GM12878 (cell line): ENCODE results near the gene ATF3. TPM values are rescaled to one million over a fixed set of nuclear protein-coding genes. Genes with fewer than 3 reads are reported as not detected.

Experiments used
- ATAC-seq: fragments of 200-7000 bp; cut with Tn5 transposase; 3 replicates; pipeline ENCODE4 v1.9.1; 2020; ENCODE audit warnings: mild to moderate bottlenecking, moderate library complexity
- BruUV-seq: library from RNA; stranded (reverse); fragments of 400-500 nt; replicated peaks from 2 replicates; lab custom pipeline; 2021; lab: Mats Ljungman, UMichigan
- CTCF ChIA-PET: fragments of 300-600 bp; sonication (Branson Sonifier 250); formaldehyde crosslinking; extraction: SDS; loops from one replicate; lab custom pipeline; 2021; ENCODE audit warnings: inconsistent platforms; lab: Yijun Ruan, JAX
- POLR2A ChIA-PET: fragments of 350-600 bp; formaldehyde crosslinking; extraction: SDS; loops from one replicate; lab custom pipeline; 2021; ENCODE audit warnings: inconsistent platforms; lab: Charles Lee
- RAD21 ChIA-PET: fragments of 300-600 bp; sonication (Branson Sonifier 250); formaldehyde crosslinking; loops from one replicate; lab custom pipeline; 2023; ENCODE audit warnings: antibody characterized with exemption; ENCODE audit not compliant: unreplicated experiment; lab: Charles Lee
- SMC1A ChIA-PET: fragments of 300-600 bp; sonication (Branson Sonifier 250); formaldehyde crosslinking; loops from one replicate; lab custom pipeline; 2023; ENCODE audit not compliant: unreplicated experiment, uncharacterized antibody; lab: Charles Lee
- DNase-seq: peaks from one replicate; pipeline ENCODE4 v3.0.0-alpha.2; 2011; ENCODE audit warnings: low read depth, low spot score
- FAIRE-seq: peaks from 3 replicates; lab custom pipeline; 2011; peaks lifted over from hg19 to GRCh38; lab: Jason Lieb, UNC
- H2AFZ ChIP-seq: 2 replicates; pipeline ENCODE4 v1.6.0; 2011; ENCODE audit warnings: low read depth, low read length, control low read depth; ENCODE audit not compliant: control insufficient read depth
- H3K27ac ChIP-seq: 2 replicates; pipeline ENCODE4 v1.5.1; 2011; ENCODE audit warnings: control low read depth; ENCODE audit not compliant: control insufficient read depth, insufficient read depth
- H3K27me3 ChIP-seq, 2 experiments: replicated peaks in 1 of 2; 2 replicates each; pipeline versions ENCODE4 v1.6.0 to v1.6.1; 2011; ENCODE audit warnings: low read length in 1 of 2; ENCODE audit not compliant: control insufficient read depth in 2 of 2, insufficient read depth in 2 of 2
- H3K36me3 ChIP-seq, 2 experiments: 2 replicates each; pipeline ENCODE4 v1.5.1; 2011; ENCODE audit warnings: low read length in 1 of 2; ENCODE audit not compliant: control insufficient read depth in 2 of 2, insufficient read depth in 2 of 2
- H3K4me1 ChIP-seq: 2 replicates; pipeline ENCODE4 v1.6.1; 2011; ENCODE audit warnings: mild to moderate bottlenecking, low read length, moderate library complexity, mixed read lengths; ENCODE audit not compliant: control insufficient read depth, insufficient read depth
- H3K4me2 ChIP-seq: 2 replicates; pipeline ENCODE4 v1.6.0; 2011; ENCODE audit warnings: control low read depth; ENCODE audit not compliant: control insufficient read depth, insufficient read depth
- H3K4me3 ChIP-seq: fragments of 200-600 bp; sonication (generic); 2 replicates; pipeline ENCODE4 v1.5.1; 2016
- H3K79me2 ChIP-seq: 2 replicates; pipeline ENCODE4 v1.6.0; 2011; ENCODE audit warnings: low read length; ENCODE audit not compliant: control insufficient read depth, insufficient read depth
- H3K9ac ChIP-seq: 2 replicates; pipeline ENCODE4 v1.8.0; 2011; ENCODE audit warnings: low read length, control low read depth, mixed read lengths; ENCODE audit not compliant: control insufficient read depth, insufficient read depth
- H3K9me3 ChIP-seq: replicated peaks from 3 replicates; pipeline ENCODE4 v1.5.1; 2011; ENCODE audit warnings: mild to moderate bottlenecking, low read length; ENCODE audit not compliant: control insufficient read depth, insufficient read depth
- H4K20me1 ChIP-seq: 2 replicates; pipeline ENCODE4 v1.6.0; 2011; ENCODE audit not compliant: control insufficient read depth, insufficient read depth
- E2F8 ChIP-seq: fragments of 450-650 bp; IDR thresholded peaks from 2 replicates; pipeline ENCODE4 v1.6.1; 2018; ENCODE audit warnings: mild to moderate bottlenecking, low read depth, moderate library complexity; ENCODE audit not compliant: partially characterized antibody
- GABPA ChIP-seq: IDR thresholded peaks from 2 replicates; pipeline ENCODE4 v1.6.1; 2014; ENCODE audit warnings: antibody characterized with exemption, low read depth, mild to moderate bottlenecking, inconsistent platforms
- GATAD2B ChIP-seq: fragments of 450-650 bp; conservative IDR thresholded peaks from 2 replicates; pipeline ENCODE4 v1.6.1; 2017; ENCODE audit warnings: low read depth, mild to moderate bottlenecking, moderate library complexity
- IKZF2 ChIP-seq, 2 experiments: fragments of 450-650 bp; IDR thresholded peaks; 2 replicates each; pipeline ENCODE4 v1.6.1; 2017; ENCODE audit warnings: mild to moderate bottlenecking in 2 of 2, moderate library complexity in 2 of 2
- MEF2B ChIP-seq: fragments of 450-650 bp; IDR thresholded peaks from 2 replicates; pipeline ENCODE4 v1.6.1; 2018; ENCODE audit warnings: mild to moderate bottlenecking, moderate library complexity; ENCODE audit not compliant: partially characterized antibody, poor library complexity, severe bottlenecking
- MTA2 ChIP-seq: fragments of 450-650 bp; IDR thresholded peaks from 2 replicates; pipeline ENCODE4 v1.6.1; 2016; ENCODE audit warnings: low read depth, mild to moderate bottlenecking, moderate library complexity
- NFIC ChIP-seq: IDR thresholded peaks from 2 replicates; pipeline ENCODE4 v1.6.1; 2012; ENCODE audit warnings: low read depth, mild to moderate bottlenecking, inconsistent platforms, low read length, moderate library complexity
- NFXL1 ChIP-seq: fragments of 450-650 bp; IDR thresholded peaks from 2 replicates; pipeline ENCODE4 v1.6.1; 2017; ENCODE audit warnings: antibody characterized with exemption, mild to moderate bottlenecking, borderline replicate concordance
- NR2F1 ChIP-seq: fragments of 450-650 bp; conservative IDR thresholded peaks from 2 replicates; pipeline ENCODE4 v1.6.1; 2017; ENCODE audit warnings: mild to moderate bottlenecking
- USF1 ChIP-seq: IDR thresholded peaks from 2 replicates; pipeline ENCODE4 v1.6.1; 2011; ENCODE audit warnings: borderline replicate concordance, low read depth, mild to moderate bottlenecking, moderate library complexity, mixed read lengths, low read length; ENCODE audit not compliant: insufficient read depth; ENCODE audit errors: extremely low read length
- ZNF384 ChIP-seq: IDR thresholded peaks from 2 replicates; pipeline ENCODE4 v1.6.1; 2012; ENCODE audit warnings: low read depth, mild to moderate bottlenecking, low read length, improper control_type of control experiment, borderline replicate concordance
- WGBS: methylation state at CpG from one replicate; pipeline ENCODE4 v1.1.6; 2016; ENCODE audit warnings: low lambda C conversion rate; ENCODE audit not compliant: insufficient replicate concordance, insufficient coverage; ENCODE audit errors: missing lambda C conversion rate; 5-methylcytosine and 5-hydroxymethylcytosine counted together
- in situ Hi-C: fragments of 300-500 bp; cut with MboI; formaldehyde crosslinking; loops from 9 replicates; pipeline ENCODE4 v1.14.3; 2018; ENCODE audit warnings: mixed read lengths
- intact Hi-C: fragments of 100-400 bp; cut with micrococcal nuclease; formaldehyde crosslinking; loops from one replicate; pipeline ENCODE4 v1.14.2; 2022; ENCODE audit not compliant: unreplicated experiment
- polyA plus RNA-seq, 11 experiments: library from polyadenylated mRNA; depleted of rRNA in 4 of 11; unstranded in 6 of 11; stranded (reverse) in 5 of 11; fragments of >200 nt; fragmentation: Nextera tagmentation in 4 of 11; fragmentation: Illumina TruSeq in 1 of 11; extraction: Ambion mirVana in 4 of 11; extraction: Trizol in 1 of 11; gene quantifications; 1 replicate in 1 of 11; 2 replicates in 10 of 11; pipeline versions ENCODE4 v1.2.1 to v1.2.3, GENCODE V29; 2011 to 2016; ENCODE audit warnings: inconsistent platforms in 2 of 11, missing spikeins in 2 of 11, low read depth in 1 of 11
- total RNA-seq, 4 experiments: library from RNA; depleted of rRNA in 3 of 4; stranded (reverse); fragments of >200 nt in 3 of 4; fragmentation: Illumina TruSeq in 1 of 4; extraction: Trizol in 1 of 4; gene quantifications; 2 replicates each; pipeline versions ENCODE4 v1.2.1 to v1.2.3, GENCODE V29; 2013 to 2021
- TF ChIP-seq, protein P1 (sequence below): fragments of 450-650 bp; IDR thresholded peaks from 2 replicates; pipeline ENCODE4 v1.6.1; 2016; ENCODE audit warnings: mild to moderate bottlenecking

ATF3 gene
- total and polyA plus RNA-seq, 10 of the 15 experiments (the other 5 are each of a cell fraction or from before 2014, with no cell fraction given) = 3.0 to 13.9 (median 8.3) TPM

GRCh38 chr1:212587016-212587887 lies 21.3 kb upstream of the ATF3 start (continued):
- TF ChIP-seq USF1 (no peak), ZNF384 (no peak), NFIC (peak; percentile 40; the same call in 1 of the 2 replicates), MTA2 (no peak; the same call in 1 of the 2 replicates), IKZF2 (IDR thresholded peaks at IDR 0.05) (peak in 1 of 2 experiments; percentile 1; a peak in 1 of 4 replicates), NR2F1 (no peak), GABPA (0 out of 2 replicates have a peak, but pooled peaks have one; percentile 2), GATAD2B (no peak)
- TF ChIP-seq, all 136 proteins: peak for 7

DNA sequence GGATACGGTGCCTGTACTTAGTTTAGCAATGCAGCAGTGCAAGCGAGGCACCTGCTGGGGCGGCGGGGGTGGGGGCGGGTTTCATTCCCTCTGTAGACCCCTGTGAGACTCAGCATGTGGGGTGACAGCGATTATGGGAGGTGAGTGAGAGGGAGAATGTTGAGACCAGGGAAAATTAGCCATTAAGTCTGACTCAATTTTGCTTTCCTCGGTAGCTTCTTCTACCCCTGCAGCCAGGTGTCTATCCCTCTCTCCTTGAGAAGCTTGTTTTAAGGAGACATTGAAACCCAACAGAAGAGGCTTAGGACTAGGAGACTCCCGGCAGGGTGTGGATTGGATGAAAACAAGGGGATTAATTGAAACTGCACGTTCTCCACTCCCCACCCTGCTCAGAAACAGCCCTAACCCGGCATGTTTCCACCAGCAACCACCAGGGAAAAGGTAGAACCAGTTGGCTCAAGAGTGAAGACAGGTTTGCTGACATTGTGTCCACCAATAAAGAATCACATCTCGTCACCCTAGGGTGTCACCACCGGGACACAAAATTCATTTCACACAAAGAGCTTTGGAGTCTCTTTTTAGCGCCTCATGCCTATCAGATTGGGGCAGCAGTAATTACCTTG lies 20.6 kb upstream of the ATF3 start:
- no peak overlapping the region for H3K27ac ChIP-seq
- SMC1A ChIA-PET = interaction anchor here (0.6 to 6.0 kb wide), 8 partner anchors 10 to 111 kb away, joined by 3 to 50 read pairs (median 7); no protein-coding TSS in a partner anchor
- H4K20me1 ChIP-seq = no peaks in the 10 kb centered on the region
- no peak overlapping the region for H3K4me2 ChIP-seq
- H3K4me3 ChIP-seq = no peak overlapping the region
- RAD21 ChIA-PET = interaction anchor here (0.7 to 4.4 kb wide), 8 partner anchors 9 to 111 kb away, joined by 3 to 33 read pairs (median 6); partner anchors contain the start of gene ATF3
- in situ Hi-C loops (no loop called here), intact Hi-C loops (no loop called here)
- CTCF ChIA-PET = interaction anchor here (0.9 to 4.0 kb wide), 7 partner anchors 9 to 194 kb away, joined by 3 to 30 read pairs (median 6); no protein-coding TSS in a partner anchor
- no peak for DNase-seq
- no TSS peak for BruUV-seq
- WGBS = 84% methylated on average over 10 of the region's 13 CpGs
- TF ChIP-seq NFXL1 = no peak
- TF ChIP-seq MEF2B = no peak
- TF ChIP-seq E2F8 = no peak
- TF ChIP-seq, protein P1, sequence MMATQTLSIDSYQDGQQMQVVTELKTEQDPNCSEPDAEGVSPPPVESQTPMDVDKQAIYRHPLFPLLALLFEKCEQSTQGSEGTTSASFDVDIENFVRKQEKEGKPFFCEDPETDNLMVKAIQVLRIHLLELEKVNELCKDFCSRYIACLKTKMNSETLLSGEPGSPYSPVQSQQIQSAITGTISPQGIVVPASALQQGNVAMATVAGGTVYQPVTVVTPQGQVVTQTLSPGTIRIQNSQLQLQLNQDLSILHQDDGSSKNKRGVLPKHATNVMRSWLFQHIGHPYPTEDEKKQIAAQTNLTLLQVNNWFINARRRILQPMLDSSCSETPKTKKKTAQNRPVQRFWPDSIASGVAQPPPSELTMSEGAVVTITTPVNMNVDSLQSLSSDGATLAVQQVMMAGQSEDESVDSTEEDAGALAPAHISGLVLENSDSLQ = no peak
- H3K9me3 ChIP-seq = no peaks in the 10 kb centered on the region
- no peaks in the 10 kb centered on the region for H3K27me3 ChIP-seq
- no peak for ATAC-seq
- H3K79me2 ChIP-seq = no peaks in the 10 kb centered on the region
- peaks cover 15% of the 10 kb centered on the region for H3K4me1 ChIP-seq
- no peaks in the 10 kb centered on the region for H3K36me3 ChIP-seq
- POLR2A ChIA-PET = interaction anchor here (0.6 to 2.9 kb wide), 8 partner anchors 9 to 108 kb away, joined by 3 to 28 read pairs (median 6); partner anchors contain the start of gene ATF3
- no peak overlapping the region for H2AFZ ChIP-seq
- FAIRE-seq = no peak
- H3K9ac ChIP-seq = no peak overlapping the region
